Stimulated activated effector memory CD8-positive, alpha-beta T cell treated with anti-CD3 and anti-CD28 coated beads, Interleukin-12 subunit alpha, Interleukin-12 subunit beta, amount 100 ng/mL, for 72 hours (primary cell): ENCODE measurements around the gene HNRNPU.
A peak's percentile ranks its signal among the peaks of the same experiment; 100 is the strongest.

Experiments
- ATAC-seq: fragments of 150-1000 bp; cut with Tn5 transposase; 2 replicates; pipeline ENCODE4 v1.10.0; 2021
- DNase-seq, 2 donors: peaks; one replicate each; pipeline ENCODE4 v3.0.0; 2021 to 2022; ENCODE audit warnings: low spot score in 2 of 2
- H3K27ac Mint-ChIP-seq: one replicate; pipeline ENCODE4 v1.8.0; 2022; ENCODE audit warnings: mild to moderate bottlenecking, mixed read lengths
- H3K36me3 Mint-ChIP-seq: one replicate; pipeline ENCODE4 v1.8.0; 2022; ENCODE audit warnings: mild to moderate bottlenecking, mixed read lengths
- H3K4me1 Mint-ChIP-seq: one replicate; pipeline ENCODE4 v1.8.0; 2022; ENCODE audit warnings: mixed read lengths
- H3K4me3 Mint-ChIP-seq: one replicate; pipeline ENCODE4 v1.8.0; 2022; ENCODE audit warnings: mild to moderate bottlenecking, mixed read lengths
- H3K9me3 Mint-ChIP-seq: one replicate; pipeline ENCODE4 v1.8.0; 2022; ENCODE audit warnings: mixed read lengths

The HNRNPU gene

DNA sequence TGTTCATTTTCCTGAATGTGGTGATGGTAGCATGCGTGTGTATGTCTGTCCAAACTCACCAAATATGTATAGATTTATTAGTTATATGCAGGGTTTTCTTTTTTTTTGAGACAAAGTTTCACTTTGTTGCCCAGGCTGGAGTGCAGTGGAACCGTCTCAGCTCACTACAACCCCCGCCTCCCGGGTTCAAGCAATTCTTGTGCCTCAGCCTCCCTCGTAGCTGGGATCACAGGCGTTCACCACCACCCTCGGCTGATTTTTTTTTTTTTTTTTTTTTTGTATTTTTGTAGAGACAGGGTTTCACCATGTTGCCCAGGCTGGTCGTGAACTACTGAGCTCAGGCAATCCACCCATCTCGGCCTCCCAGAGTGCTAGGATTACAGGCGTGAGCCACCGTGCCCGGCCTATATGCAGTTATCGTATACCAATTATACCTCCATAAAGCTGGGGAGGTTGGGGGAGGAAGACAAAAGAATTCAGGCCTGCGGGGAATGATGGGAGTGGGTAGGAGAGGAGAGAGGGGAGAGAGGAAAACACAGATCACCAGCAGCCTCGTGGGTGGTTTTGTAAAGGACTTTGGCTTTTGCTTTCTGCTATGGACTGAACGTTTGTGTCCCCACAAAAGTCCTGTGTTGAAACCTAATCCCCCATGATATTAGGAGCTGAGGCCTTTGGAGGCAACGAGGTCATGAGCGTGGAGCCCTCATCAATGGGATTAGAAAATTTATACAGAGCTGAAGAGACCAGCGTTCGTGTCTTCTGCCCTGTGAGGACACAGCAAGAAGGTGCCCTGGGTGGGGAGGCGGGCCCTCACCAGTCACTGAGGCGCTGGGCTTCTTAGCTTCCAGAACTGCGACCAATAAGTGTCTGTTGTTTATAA, 4.4 kb upstream of the HNRNPU start:
- no peak for ATAC-seq
- Mint-ChIP-seq H3K4me1 (peaks cover 8% of the 10 kb centered on the region), H3K9me3 (no peaks in the 10 kb centered on the region), H3K4me3 (no peak overlapping the region), H3K27ac (no peak overlapping the region), H3K36me3 (peaks cover 15% of the 10 kb centered on the region)
- no peak for DNase-seq

DNA sequence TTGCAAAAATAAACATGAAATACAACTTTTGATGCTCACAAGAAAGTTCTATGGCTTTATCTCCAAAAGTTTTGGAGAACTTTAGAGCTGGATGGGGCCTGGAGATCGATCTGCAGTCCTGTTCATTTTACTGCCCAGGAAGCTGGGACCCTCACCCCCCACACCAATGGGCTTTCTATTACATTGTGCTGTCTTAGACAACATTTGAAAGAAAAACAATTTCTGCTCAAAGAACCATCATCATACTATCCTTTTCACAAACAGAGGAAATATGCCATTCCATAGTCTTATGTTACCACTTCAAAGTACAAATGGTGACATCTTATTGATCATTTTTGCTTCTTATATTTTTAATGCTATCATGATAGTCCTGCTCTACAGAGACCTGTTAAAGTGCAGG, 2.0 kb upstream of the HNRNPU start:
- H3K9me3 Mint-ChIP-seq: no peaks in the 10 kb centered on the region
- H3K4me1 Mint-ChIP-seq: peaks cover 19% of the 10 kb centered on the region
- H3K36me3 Mint-ChIP-seq: peaks cover 39% of the 10 kb centered on the region
- no peak overlapping the region for H3K27ac Mint-ChIP-seq
- DNase-seq: no peak
- ATAC-seq: no peak
- H3K4me3 Mint-ChIP-seq: no peak overlapping the region

DNA sequence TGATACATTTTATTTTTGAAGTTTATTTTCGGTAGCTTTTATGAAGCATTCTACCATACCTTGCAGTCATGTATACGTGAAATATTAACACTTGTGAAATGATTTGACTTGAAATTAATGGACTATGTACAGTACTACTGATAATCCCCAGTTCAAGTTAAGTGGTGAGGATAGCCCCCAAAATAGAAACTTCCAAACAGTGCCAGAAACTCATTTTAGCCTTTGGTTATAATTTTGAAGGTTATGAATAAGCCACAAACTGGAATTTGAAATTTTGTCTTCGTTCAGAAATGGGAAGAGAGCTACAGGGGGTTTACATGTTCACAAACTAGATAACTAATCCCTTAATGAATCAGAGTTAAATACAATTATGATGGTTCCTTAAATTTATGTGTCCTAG, 1.5 kb upstream of the HNRNPU start:
- no peaks in the 10 kb centered on the region for H3K9me3 Mint-ChIP-seq
- no peak for DNase-seq
- ATAC-seq: no peak
- peak overlapping the region; percentile 99 for H3K27ac Mint-ChIP-seq
- peaks cover 24% of the 10 kb centered on the region for H3K4me1 Mint-ChIP-seq
- peak overlapping the region; percentile 83 for H3K4me3 Mint-ChIP-seq
- peaks cover 44% of the 10 kb centered on the region for H3K36me3 Mint-ChIP-seq

DNA sequence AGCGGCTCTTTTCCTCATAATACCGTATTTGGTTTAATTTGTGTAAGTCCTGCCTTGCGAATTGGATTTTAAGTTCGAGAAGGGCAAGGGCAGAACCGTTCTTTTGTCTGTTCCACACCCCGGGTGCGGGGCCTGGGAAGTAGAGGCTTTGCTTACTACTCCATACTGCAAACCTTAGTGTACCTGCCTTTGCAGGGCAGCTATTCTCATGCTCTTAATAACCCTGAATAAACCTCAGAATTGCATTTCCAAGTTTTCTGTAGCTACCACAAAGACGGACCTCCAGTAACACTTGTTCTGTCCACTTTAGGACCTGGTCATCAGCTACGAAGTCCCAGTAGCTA, 657 bp upstream of the HNRNPU start:
- Mint-ChIP-seq H3K27ac (peak overlapping the region; percentile 99), H3K36me3 (peaks cover 52% of the 10 kb centered on the region), H3K9me3 (no peaks in the 10 kb centered on the region), H3K4me3 (peak overlapping the region; percentile 83), H3K4me1 (peaks cover 29% of the 10 kb centered on the region)
- ATAC-seq: no peak
- peak in 1 of 2 donors; percentile 11 for DNase-seq

DNA sequence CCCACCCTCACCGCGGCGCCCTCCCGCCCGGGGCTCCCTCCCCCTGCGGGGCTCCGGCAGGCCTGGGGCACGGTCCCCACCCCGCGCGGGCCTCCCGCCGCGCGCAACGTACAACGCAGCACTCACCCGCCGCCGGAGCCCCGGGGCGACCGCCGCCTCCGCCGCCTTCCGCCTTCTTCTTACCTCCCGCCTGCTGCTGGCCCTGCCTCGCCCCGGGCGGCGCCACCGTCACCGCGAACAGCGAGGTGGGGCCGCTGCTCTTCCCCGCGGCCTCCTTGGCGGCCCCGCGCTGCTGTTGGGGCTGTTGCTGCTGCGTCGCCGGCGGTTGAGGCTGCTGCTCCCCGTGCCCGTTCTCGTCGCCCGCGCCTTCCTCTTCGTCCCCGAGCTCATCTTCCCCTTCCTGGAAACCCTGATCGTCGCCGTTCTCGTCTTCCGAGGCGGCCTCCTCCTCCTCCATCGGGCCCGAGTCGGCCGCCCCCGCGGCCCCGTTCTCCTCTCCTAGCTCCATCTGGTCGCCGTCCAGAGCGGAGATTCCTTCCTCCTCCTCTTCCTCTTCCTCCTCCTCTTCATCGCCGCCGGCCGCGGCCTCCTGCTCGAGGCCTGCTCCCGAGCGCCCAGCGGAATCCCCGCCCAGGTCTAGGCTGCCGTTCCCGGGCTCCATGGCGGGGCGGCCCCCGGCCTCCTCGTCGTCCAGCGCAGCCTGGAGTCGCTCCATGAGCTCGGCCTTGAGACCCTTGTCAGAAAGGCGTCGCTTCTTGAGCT, 671 bp downstream of the HNRNPU start:
- DNase-seq (peak; percentile 27 to 72), ATAC-seq (peak; percentile 0)

DNA sequence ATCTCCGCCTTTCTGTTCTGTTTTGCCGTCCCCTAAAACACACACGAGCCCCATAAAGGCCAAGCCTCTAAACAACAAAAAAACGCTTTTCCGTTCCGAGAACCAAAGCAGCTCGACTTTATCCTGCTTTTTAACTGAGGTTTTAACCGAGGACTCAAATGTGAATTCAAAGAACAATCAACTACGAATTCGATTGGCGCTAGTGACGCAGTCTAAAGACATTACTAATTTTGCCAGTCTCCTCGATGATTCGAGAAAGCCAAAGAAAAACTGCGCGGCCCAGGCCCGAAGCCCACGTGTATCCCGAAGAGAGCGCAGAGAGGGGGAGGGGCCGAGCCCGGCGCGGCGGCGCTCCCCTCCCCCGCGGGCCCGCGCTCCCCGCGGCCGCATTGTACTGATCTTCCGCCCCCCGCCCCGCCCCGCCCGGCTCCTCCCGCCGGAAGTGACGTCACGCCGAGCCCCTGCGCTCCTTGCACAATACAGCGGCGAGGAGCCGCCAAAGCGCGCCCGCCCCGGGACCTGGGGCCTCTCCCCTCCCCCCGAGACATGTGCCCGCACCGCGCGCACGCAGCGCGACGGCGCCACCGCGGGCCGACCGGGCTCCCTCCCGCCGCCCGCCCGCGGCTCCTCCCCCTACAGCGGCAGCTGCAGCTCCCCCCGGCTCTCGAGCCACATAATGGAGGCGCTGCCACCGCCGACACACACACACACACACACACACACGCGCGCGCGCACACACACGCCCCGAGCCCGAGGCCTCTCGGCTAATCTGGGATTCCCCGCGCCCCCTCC, 1.4 kb downstream of the HNRNPU start:
- no peaks in the 10 kb centered on the region for H3K9me3 Mint-ChIP-seq
- H3K36me3 Mint-ChIP-seq: peaks cover 73% of the 10 kb centered on the region
- ATAC-seq: peak; percentile 77
- H3K4me1 Mint-ChIP-seq: peaks cover 41% of the 10 kb centered on the region
- peak overlapping the region; percentile 99 for H3K27ac Mint-ChIP-seq
- peak overlapping the region; percentile 83 for H3K4me3 Mint-ChIP-seq
- DNase-seq: peak; percentile 87 to 95

More for the DNA sequence above, 671 bp downstream of the HNRNPU start:
- H3K27ac Mint-ChIP-seq: peak overlapping the region; percentile 99
- H3K4me1 Mint-ChIP-seq: peaks cover 37% of the 10 kb centered on the region
- H3K9me3 Mint-ChIP-seq: no peaks in the 10 kb centered on the region
- H3K36me3 Mint-ChIP-seq: peaks cover 65% of the 10 kb centered on the region
- peak overlapping the region; percentile 83 for H3K4me3 Mint-ChIP-seq

DNA sequence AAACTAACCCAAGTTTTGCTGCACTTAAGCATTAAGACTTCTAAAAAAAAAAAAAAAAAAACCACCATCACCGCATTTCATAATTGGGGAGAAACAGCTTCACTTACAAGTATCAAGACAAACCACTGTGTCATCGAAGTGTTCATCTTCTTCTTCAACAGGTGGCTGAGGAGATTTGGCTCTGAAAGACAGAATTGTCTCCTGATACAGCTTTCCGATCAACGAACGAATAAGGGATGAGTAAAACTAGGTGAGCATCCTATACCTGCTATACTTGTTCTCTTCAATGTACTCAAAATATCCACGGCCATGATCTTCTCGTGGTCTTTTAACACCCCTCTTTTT, 2.0 kb downstream of the HNRNPU start:
- ATAC-seq: no peak
- no peak for DNase-seq
- peak overlapping the region; percentile 99 for H3K27ac Mint-ChIP-seq
- H3K4me3 Mint-ChIP-seq: peak overlapping the region; percentile 83
- H3K4me1 Mint-ChIP-seq: peaks cover 47% of the 10 kb centered on the region
- H3K36me3 Mint-ChIP-seq: peaks cover 79% of the 10 kb centered on the region
- H3K9me3 Mint-ChIP-seq: no peaks in the 10 kb centered on the region

DNA sequence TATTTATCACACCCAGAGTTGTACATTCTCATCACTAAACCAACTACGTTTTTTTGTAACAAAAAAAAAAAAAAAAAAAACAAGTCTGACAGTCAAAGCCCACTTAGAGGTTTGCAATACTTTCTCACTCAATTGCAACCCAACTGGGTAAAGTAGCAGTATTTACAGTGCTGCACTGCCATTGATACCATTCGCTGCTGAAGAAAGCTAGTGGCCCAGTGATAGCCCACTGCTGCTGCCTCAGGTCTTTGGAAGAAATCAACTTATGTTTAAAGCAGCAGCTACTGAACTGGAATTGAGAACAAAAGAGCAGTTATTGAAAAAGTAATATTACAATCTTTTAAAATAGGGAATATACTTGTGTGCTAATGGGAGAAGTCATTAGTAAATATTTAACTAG, 2.7 kb downstream of the HNRNPU start:
- Mint-ChIP-seq H3K36me3 (peaks cover 85% of the 10 kb centered on the region), H3K4me3 (peak overlapping the region; percentile 83), H3K9me3 (no peaks in the 10 kb centered on the region), H3K27ac (peak overlapping the region; percentile 99), H3K4me1 (peaks cover 54% of the 10 kb centered on the region)
- no peak for DNase-seq
- ATAC-seq: no peak

DNA sequence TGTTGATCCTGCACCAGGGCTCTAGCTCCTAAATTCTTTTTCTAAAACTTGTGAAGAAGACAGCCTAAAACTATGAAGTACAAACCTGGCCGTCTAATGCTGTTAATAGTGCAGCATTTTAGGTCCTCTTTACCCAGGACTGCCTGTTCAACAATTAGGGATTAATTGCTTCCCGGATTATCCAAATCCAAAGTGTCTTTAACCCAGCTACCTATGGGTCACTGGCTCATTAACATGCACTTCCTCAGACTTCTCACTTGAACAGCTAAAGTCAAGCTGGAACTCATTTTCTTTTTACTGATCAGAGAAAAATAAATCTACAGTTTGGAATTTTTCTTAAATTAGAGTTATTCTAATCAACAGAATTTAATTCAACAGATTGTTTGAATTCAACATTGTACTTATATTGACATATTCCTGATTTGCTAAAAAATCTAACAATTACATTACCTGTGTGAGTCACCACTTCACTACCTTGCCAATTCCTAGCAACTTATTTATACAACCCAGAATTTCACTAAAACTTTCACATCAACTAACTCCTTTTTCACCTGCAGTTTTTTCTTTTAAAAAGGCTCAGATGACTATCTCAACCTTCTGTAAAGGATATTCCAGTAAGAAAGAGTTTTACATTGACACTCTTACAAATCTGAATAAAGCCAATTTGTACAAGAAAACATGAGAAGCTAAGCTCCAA, 3.3 kb downstream of the HNRNPU start:
- H3K4me1 Mint-ChIP-seq: peaks cover 60% of the 10 kb centered on the region

DNA sequence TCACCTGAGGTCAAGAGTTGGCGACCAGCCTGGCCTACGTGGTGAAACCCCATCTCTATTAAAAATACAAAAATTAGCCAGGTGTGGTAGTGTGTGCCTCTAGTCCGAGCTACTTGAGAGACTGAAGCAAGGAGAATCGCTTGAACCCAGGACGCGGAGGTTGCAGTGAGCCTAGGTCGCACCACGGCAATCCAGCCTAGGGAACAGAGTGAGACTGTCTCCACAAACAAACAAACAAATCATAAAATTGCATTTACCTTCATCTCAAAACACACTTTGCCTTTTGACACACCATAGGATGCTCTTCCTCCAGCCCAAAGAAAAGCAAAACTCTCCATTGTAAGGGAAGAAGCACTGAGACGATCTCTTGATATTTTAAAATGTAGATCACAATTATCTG, 4.3 kb downstream of the HNRNPU start:
- peak overlapping the region; percentile 48 for H3K27ac Mint-ChIP-seq
- H3K4me1 Mint-ChIP-seq: peaks cover 65% of the 10 kb centered on the region
- no peaks in the 10 kb centered on the region for H3K9me3 Mint-ChIP-seq
- DNase-seq (no peak), ATAC-seq (no peak)
- H3K4me3 Mint-ChIP-seq: peak overlapping the region; percentile 83
- peaks cover 100% of the 10 kb centered on the region for H3K36me3 Mint-ChIP-seq

More for the DNA sequence above, 3.3 kb downstream of the HNRNPU start:
- Mint-ChIP-seq H3K4me3 (peak overlapping the region; percentile 83), H3K9me3 (no peaks in the 10 kb centered on the region), H3K27ac (peak overlapping the region; percentile 48), H3K36me3 (peaks cover 92% of the 10 kb centered on the region)
- ATAC-seq (no peak), DNase-seq (no peak)

DNA sequence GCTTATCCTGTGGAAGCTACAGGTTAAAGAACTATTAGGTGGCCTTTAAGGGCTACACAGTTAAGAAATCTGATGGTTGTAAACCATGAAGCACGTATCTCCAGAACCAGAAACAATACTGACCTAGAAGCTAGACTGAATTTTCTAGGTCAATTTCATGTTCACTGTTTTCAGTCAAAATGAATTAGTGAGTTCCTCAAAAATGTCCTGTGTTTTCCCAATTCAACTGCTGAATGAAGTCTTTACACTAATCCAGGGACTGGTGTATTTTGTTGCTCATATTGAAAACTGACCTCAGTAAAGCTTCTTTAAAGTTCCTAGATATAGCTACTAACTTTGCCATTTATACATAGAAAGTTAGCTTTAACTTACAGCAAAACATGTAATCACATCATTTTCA, 6.0 kb downstream of the HNRNPU start:
- Mint-ChIP-seq H3K9me3 (no peaks in the 10 kb centered on the region), H3K4me1 (peaks cover 74% of the 10 kb centered on the region), H3K27ac (peak overlapping the region; percentile 79), H3K4me3 (peak overlapping the region; percentile 25), H3K36me3 (peaks cover 100% of the 10 kb centered on the region)
- DNase-seq: no peak
- no peak for ATAC-seq

DNA sequence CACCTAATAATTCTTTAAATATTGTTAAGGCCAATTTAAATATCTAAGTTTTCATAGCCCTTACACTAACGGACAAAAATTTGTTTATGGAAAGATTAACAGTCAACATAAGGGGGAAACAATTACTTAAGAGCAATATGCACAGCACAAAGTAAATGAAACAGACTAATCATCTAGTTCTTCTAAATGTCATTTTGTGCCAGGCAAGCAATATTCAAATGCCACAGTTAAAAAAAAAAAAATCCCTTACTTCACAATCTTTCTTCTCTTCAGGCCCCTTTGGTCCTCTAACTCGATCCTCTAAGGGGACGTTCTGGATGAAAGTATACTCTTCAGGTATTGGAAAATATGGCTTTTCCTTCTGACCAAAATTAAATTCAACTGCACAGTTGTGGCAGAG, 6.6 kb downstream of the HNRNPU start:
- Mint-ChIP-seq H3K9me3 (no peaks in the 10 kb centered on the region), H3K4me3 (peak overlapping the region; percentile 25), H3K4me1 (peaks cover 73% of the 10 kb centered on the region), H3K27ac (peak overlapping the region; percentile 79), H3K36me3 (peaks cover 100% of the 10 kb centered on the region)
- peak in 1 of 2 donors; percentile 20 for DNase-seq
- ATAC-seq: no peak

DNA sequence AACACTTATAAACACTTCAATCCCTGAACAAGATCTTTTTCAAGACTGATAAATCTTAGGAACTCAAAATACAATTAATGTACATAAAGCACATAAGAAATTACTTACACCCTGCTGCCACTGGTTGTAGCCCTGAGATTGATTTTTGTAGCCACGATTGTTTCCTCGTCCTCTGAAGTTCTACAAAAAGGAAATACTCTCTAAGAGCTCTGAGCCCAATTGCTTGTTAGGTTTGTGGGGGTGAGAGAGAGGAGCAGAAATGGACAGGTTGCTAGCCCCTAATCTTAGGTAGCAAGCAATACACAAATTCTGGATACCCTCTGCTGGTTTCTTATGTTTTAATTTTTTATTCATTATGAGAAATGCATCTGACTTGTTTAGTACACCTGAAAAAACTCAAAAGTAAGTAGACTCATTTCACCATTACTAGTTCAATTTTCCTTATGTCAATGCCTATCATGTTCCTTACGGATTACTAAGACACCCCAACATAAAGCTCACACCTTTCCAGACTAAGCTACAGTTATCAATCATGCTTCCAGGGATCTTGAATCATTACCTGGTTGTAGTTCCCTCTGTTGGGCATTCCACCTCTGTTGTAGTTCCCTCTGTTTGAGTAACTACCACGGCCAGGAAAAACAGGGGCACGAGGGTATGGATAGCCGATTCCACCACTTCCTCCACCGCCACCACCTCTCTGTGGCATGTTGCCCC, 9.3 kb downstream of the HNRNPU start:
- H3K27ac Mint-ChIP-seq: peak overlapping the region; percentile 79
- no peaks in the 10 kb centered on the region for H3K9me3 Mint-ChIP-seq
- peaks cover 66% of the 10 kb centered on the region for H3K4me1 Mint-ChIP-seq
- H3K4me3 Mint-ChIP-seq: peak overlapping the region; percentile 37
- DNase-seq (no peak), ATAC-seq (no peak)
- peaks cover 100% of the 10 kb centered on the region for H3K36me3 Mint-ChIP-seq

DNA sequence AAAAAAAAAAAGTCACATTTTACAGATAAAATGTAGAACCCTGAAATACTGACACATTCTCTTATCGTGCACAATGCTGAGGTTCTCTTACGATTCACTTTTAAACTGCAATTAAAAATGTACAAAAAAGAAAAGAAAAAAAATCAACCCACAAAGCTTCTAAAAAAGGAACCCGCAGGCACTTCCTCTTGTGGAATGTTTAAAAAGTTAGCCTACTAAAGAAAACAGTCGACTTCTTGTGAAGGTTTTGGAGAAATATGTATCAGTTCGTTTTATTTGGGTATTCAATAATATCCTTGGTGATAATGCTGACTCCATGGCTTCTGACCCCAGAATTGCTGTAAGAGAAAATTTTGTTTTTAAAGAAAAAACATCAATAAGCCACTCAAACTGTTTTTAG, 10.2 kb downstream of the HNRNPU start:
- H3K27ac Mint-ChIP-seq: peak overlapping the region; percentile 79
- DNase-seq (no peak), ATAC-seq (no peak)
- no peaks in the 10 kb centered on the region for H3K9me3 Mint-ChIP-seq
- peaks cover 71% of the 10 kb centered on the region for H3K4me1 Mint-ChIP-seq
- peaks cover 100% of the 10 kb centered on the region for H3K36me3 Mint-ChIP-seq
- no peak overlapping the region for H3K4me3 Mint-ChIP-seq
